ENCODE measurements around the gene TGFBR3L. TPM values are rescaled to one million over a fixed set of nuclear protein-coding genes. Genes with fewer than 3 reads are reported as not detected.
A peak's percentile ranks its signal among the peaks of the same experiment; 100 is the strongest.

TGFBR3L gene
- total RNA-seq, 2 donors from 2014 or later = 9.9 TPM; not detected in 1

- H3K4me1 ChIP-seq = peaks cover 10% of the 10 kb centered on the region
- peak in 3 of 4 donors; percentile 46 to 75 (median 66) for DNase-seq
- intact Hi-C loops (cut with DNase I) = no loop called here
- H3K4me3 ChIP-seq = no peak overlapping the region
- H3K27ac ChIP-seq = peak overlapping the region in 2 of 4 donors; percentile 36 to 60
- TF ChIP-seq POLR2A (IDR thresholded peaks at IDR 0.05) (peak in 1 of 3 donors; percentile 20), CTCF (IDR thresholded peaks at IDR 0.05) (peak in 2 of 7 experiments; percentile 2 to 36)
- no peaks in the 10 kb centered on the region for H3K9me3 ChIP-seq
- peak; percentile 66 for ATAC-seq
- WGBS, 2 donors = 54 to 57% methylated on average over 4 to 14 of the region's 18 CpGs
- no peaks in the 10 kb centered on the region for H3K27me3 ChIP-seq
- H3K36me3 ChIP-seq (replicated peaks in 1 of 2; ENCODE audit: insufficient read depth in 1 of 2, low read depth in 2 of 2) = no peaks in the 10 kb centered on the region
Observed at GRCh38 chr19:7894612-7895309, 19.9 kb upstream of the TGFBR3L start.

GRCh38 chr19:7895565-7895964 lies 19.1 kb upstream of the TGFBR3L start:
- intact Hi-C loops (cut with DNase I) = no loop called here
- H3K27me3 ChIP-seq = no peaks in the 10 kb centered on the region
- no peak for ATAC-seq
- H3K27ac ChIP-seq = no peak overlapping the region
- no peak overlapping the region for H3K4me3 ChIP-seq
- WGBS, 2 donors = 89 to 91% methylated on average over 8 to 13 of the region's 13 CpGs
- no peaks in the 10 kb centered on the region for H3K9me3 ChIP-seq
- no peak for TF ChIP-seq CTCF (IDR thresholded peaks at IDR 0.05)
- TF ChIP-seq POLR2A (IDR thresholded peaks at IDR 0.05) = no peak
- peaks cover 5% of the 10 kb centered on the region for H3K4me1 ChIP-seq
- H3K36me3 ChIP-seq (replicated peaks in 1 of 2; ENCODE audit: insufficient read depth in 1 of 2, low read depth in 2 of 2) = no peaks in the 10 kb centered on the region
- no peak for DNase-seq

DNA sequence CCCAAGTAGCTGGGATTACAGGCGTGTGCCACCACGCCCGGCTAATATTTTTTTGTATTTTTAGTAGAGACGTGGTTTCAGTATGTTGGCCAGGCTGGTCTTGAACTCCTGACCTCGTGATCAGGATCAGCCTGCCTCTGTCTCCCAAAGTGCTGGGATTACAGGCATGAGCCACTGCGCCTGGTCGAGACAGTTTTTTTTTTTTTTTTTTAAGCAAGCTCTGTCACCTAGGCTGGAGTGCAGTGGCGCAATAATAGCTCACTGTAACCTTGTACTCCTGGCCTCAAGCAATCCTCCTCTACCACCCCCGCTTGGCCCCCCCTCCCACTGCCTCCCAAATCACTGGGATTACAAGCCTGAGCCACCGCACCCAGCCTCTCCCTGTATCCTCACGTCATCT lies 17.3 kb upstream of the TGFBR3L start:
- no peaks in the 10 kb centered on the region for H3K27me3 ChIP-seq
- no peak for TF ChIP-seq POLR2A (IDR thresholded peaks at IDR 0.05)
- TF ChIP-seq CTCF (IDR thresholded peaks at IDR 0.05) = no peak
- WGBS, 2 donors = 84 to 87% methylated on average over 11 of the region's 11 CpGs
- DNase-seq = no peak
- H3K9me3 ChIP-seq = no peaks in the 10 kb centered on the region
- peaks cover 13% of the 10 kb centered on the region for H3K4me1 ChIP-seq
- ATAC-seq = no peak
- H3K36me3 ChIP-seq (replicated peaks in 1 of 2; ENCODE audit: insufficient read depth in 1 of 2, low read depth in 2 of 2) = no peaks in the 10 kb centered on the region
- H3K4me3 ChIP-seq = no peak overlapping the region
- intact Hi-C loops (cut with DNase I) = no loop called here
- H3K27ac ChIP-seq = no peak overlapping the region

DNA sequence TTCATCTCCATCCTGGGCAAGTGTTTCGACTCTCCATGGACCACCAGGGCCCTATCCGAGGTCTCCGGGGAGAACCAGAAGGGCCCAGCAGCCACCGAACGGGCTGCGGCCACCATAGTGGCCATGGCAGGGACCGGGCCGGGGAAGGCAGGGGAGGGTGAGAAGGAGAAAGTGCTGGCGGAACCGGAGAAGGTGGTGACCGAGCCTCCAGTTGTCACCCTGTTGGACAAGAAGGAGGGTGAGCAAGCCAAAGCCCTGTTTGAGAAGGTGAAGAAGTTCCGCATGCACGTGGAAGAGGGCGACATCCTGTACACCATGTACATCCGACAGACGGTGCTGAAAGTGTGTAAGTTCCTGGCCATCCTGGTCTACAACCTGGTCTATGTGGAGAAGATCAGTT lies 15.7 kb upstream of the TGFBR3L start:
- Histone ChIP-seq H3K27ac (no peak overlapping the region), H3K9me3 (no peaks in the 10 kb centered on the region), H3K36me3 (replicated peaks in 1 of 2; ENCODE audit: insufficient read depth in 1 of 2, low read depth in 2 of 2) (no peaks in the 10 kb centered on the region), H3K27me3 (no peaks in the 10 kb centered on the region), H3K4me3 (no peak overlapping the region), H3K4me1 (peaks cover 22% of the 10 kb centered on the region)
- ATAC-seq (no peak), DNase-seq (no peak)
- TF ChIP-seq POLR2A (IDR thresholded peaks at IDR 0.05) = no peak
- TF ChIP-seq CTCF (IDR thresholded peaks at IDR 0.05) = no peak
- WGBS, 2 donors = 96 to 97% methylated on average over 16 of the region's 16 CpGs
- intact Hi-C loops (cut with DNase I) = no loop called here

Measured in body of pancreas (tissue), 4 donors.